ENCODE results near the gene TGOLN2. TPM values are rescaled to one million over a fixed set of nuclear protein-coding genes. Genes with fewer than 3 reads are reported as not detected.

The TGOLN2 gene
- total RNA-seq, 1 experiment from 2014 or later: 56.0 TPM

GRCh38 chr2:85312404-85312803, 15.4 kb downstream of the TGOLN2 start:
- Histone ChIP-seq H3K4me3 (ENCODE audit: low read depth, low read length, poor library complexity, severe bottlenecking) (no peak overlapping the region), H3K27me3 (replicated peaks; ENCODE audit: insufficient read depth, low read depth, low read length, poor library complexity) (no peaks in the 10 kb centered on the region), H3K36me3 (ENCODE audit: insufficient read depth, low read length, poor library complexity, severe bottlenecking) (no peaks in the 10 kb centered on the region), H3K27ac (ENCODE audit: low read depth, low read length, poor library complexity, severe bottlenecking) (no peak overlapping the region), H3K4me1 (ENCODE audit: insufficient read depth, low read length, poor library complexity, severe bottlenecking) (no peaks in the 10 kb centered on the region), H3K9me3 (ENCODE audit: low read depth, low read length, poor library complexity, severe bottlenecking) (no peaks in the 10 kb centered on the region)
- POLR2A ChIA-PET (ENCODE audit: low non-redundant PET): no interaction called here
- CTCF ChIA-PET: interaction anchor here (0.9 kb wide), 1 partner anchor 12 kb away, joined by 5 read pairs; no protein-coding TSS in a partner anchor
- intact Hi-C loops (cut with micrococcal nuclease; ENCODE audit: unreplicated experiment): no loop called here
- TF ChIP-seq EZH2 (IDR thresholded peaks at IDR 0.05; ENCODE audit: borderline replicate concordance, low read depth, low read length, poor library complexity, severe bottlenecking) (no peak), CTCF (conservative IDR thresholded peaks at IDR 0.05; ENCODE audit: low read depth, low read length) (no peak)
- BruUV-seq (replicated peaks): no TSS peak
- no peak for DNase-seq (ENCODE audit: low spot score)

- POLR2A ChIA-PET (ENCODE audit: low non-redundant PET): interaction anchor here (0.6 kb wide), 1 partner anchor 8 kb away, joined by 10 read pairs; no protein-coding TSS in a partner anchor
- H3K27ac ChIP-seq (ENCODE audit: low read depth, low read length, poor library complexity, severe bottlenecking): no peak overlapping the region
- intact Hi-C loops (cut with micrococcal nuclease; ENCODE audit: unreplicated experiment): no loop called here
Observed at GRCh38 chr2:85310330-85310729, 17.5 kb downstream of the TGOLN2 start.

GRCh38 chr2:85309699-85310321, 18.0 kb downstream of the TGOLN2 start:
- TSS peak; percentile 82 for BruUV-seq (replicated peaks)
- DNase-seq (ENCODE audit: low spot score): no peak
- H3K4me3 ChIP-seq (ENCODE audit: low read depth, low read length, poor library complexity, severe bottlenecking): no peak overlapping the region
- H3K27me3 ChIP-seq (replicated peaks; ENCODE audit: insufficient read depth, low read depth, low read length, poor library complexity): no peaks in the 10 kb centered on the region
- intact Hi-C loops (cut with micrococcal nuclease; ENCODE audit: unreplicated experiment): no loop called here
- CTCF ChIA-PET: no interaction called here
- H3K36me3 ChIP-seq (ENCODE audit: insufficient read depth, low read length, poor library complexity, severe bottlenecking): peaks cover 3% of the 10 kb centered on the region
- POLR2A ChIA-PET (ENCODE audit: low non-redundant PET): interaction anchor here (0.6 kb wide), 1 partner anchor 14 kb away, joined by 3 read pairs; no protein-coding TSS in a partner anchor
- H3K9me3 ChIP-seq (ENCODE audit: low read depth, low read length, poor library complexity, severe bottlenecking): no peaks in the 10 kb centered on the region
- H3K27ac ChIP-seq (ENCODE audit: low read depth, low read length, poor library complexity, severe bottlenecking): no peak overlapping the region
- H3K4me1 ChIP-seq (ENCODE audit: insufficient read depth, low read length, poor library complexity, severe bottlenecking): no peaks in the 10 kb centered on the region
- TF ChIP-seq EZH2 (IDR thresholded peaks at IDR 0.05; ENCODE audit: borderline replicate concordance, low read depth, low read length, poor library complexity, severe bottlenecking) (no peak), CTCF (conservative IDR thresholded peaks at IDR 0.05; ENCODE audit: low read depth, low read length) (no peak)

More at GRCh38 chr2:85310330-85310729, 17.5 kb downstream of the TGOLN2 start:
- TF ChIP-seq EZH2 (IDR thresholded peaks at IDR 0.05; ENCODE audit: borderline replicate concordance, low read depth, low read length, poor library complexity, severe bottlenecking) (no peak), CTCF (conservative IDR thresholded peaks at IDR 0.05; ENCODE audit: low read depth, low read length) (no peak)
- Histone ChIP-seq H3K9me3 (ENCODE audit: low read depth, low read length, poor library complexity, severe bottlenecking) (no peaks in the 10 kb centered on the region), H3K4me3 (ENCODE audit: low read depth, low read length, poor library complexity, severe bottlenecking) (no peak overlapping the region), H3K4me1 (ENCODE audit: insufficient read depth, low read length, poor library complexity, severe bottlenecking) (no peaks in the 10 kb centered on the region), H3K27me3 (replicated peaks; ENCODE audit: insufficient read depth, low read depth, low read length, poor library complexity) (no peaks in the 10 kb centered on the region), H3K36me3 (ENCODE audit: insufficient read depth, low read length, poor library complexity, severe bottlenecking) (peaks cover 3% of the 10 kb centered on the region)
- no TSS peak for BruUV-seq (replicated peaks)
- CTCF ChIA-PET: no interaction called here
- no peak for DNase-seq (ENCODE audit: low spot score)

Measured in A673 (cell line).